ENCODE results near the gene NME7. TPM values are rescaled to one million over a fixed set of nuclear protein-coding genes. Genes with fewer than 3 reads are reported as not detected.

Gene NME7
- total RNA-seq, 1 experiment from 2014 or later, result 34.2 TPM

DNA sequence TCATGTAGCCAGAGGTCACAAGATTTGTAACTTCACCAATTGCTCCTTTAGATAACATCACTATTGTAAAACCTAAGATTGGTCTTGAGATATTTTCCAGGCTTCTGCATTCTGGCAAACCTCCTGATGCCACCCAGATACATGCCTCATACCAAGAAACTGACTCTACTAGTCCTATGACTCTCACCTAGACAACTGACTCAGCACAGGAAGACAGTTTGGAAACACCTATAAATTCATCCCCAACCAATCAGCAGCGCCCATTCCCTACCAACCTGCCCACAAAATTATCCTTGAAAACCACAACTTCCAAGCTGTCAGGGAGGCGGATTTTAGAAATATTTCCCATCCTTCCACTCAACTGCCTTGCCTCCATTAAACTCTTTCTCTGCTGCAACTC is 2.6 kb downstream of the NME7 start:
- Histone ChIP-seq H3K36me3 (ENCODE audit: insufficient read depth, low read length, poor library complexity, severe bottlenecking) (peaks cover 4% of the 10 kb centered on the region), H3K9me3 (ENCODE audit: low read depth, low read length, poor library complexity, severe bottlenecking) (no peaks in the 10 kb centered on the region), H3K27ac (ENCODE audit: low read depth, low read length, poor library complexity, severe bottlenecking) (no peak overlapping the region), H3K4me3 (ENCODE audit: low read depth, low read length, poor library complexity, severe bottlenecking) (no peak overlapping the region), H3K4me1 (ENCODE audit: insufficient read depth, low read length, poor library complexity, severe bottlenecking) (peaks cover 15% of the 10 kb centered on the region), H3K27me3 (replicated peaks; ENCODE audit: insufficient read depth, low read depth, low read length, poor library complexity) (no peaks in the 10 kb centered on the region)
- ChIA-PET CTCF (no interaction called here), POLR2A (ENCODE audit: low non-redundant PET) (no interaction called here)
- BruUV-seq (replicated peaks), result no TSS peak
- DNase-seq (ENCODE audit: low spot score), result no peak
- intact Hi-C loops (cut with micrococcal nuclease; ENCODE audit: unreplicated experiment), result no loop called here
- no peak for TF ChIP-seq EZH2 (IDR thresholded peaks at IDR 0.05; ENCODE audit: borderline replicate concordance, low read depth, low read length, poor library complexity, severe bottlenecking)
- TF ChIP-seq, protein P1, sequence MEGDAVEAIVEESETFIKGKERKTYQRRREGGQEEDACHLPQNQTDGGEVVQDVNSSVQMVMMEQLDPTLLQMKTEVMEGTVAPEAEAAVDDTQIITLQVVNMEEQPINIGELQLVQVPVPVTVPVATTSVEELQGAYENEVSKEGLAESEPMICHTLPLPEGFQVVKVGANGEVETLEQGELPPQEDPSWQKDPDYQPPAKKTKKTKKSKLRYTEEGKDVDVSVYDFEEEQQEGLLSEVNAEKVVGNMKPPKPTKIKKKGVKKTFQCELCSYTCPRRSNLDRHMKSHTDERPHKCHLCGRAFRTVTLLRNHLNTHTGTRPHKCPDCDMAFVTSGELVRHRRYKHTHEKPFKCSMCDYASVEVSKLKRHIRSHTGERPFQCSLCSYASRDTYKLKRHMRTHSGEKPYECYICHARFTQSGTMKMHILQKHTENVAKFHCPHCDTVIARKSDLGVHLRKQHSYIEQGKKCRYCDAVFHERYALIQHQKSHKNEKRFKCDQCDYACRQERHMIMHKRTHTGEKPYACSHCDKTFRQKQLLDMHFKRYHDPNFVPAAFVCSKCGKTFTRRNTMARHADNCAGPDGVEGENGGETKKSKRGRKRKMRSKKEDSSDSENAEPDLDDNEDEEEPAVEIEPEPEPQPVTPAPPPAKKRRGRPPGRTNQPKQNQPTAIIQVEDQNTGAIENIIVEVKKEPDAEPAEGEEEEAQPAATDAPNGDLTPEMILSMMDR (conservative IDR thresholded peaks at IDR 0.05; ENCODE audit: low read depth, low read length), result no peak

DNA sequence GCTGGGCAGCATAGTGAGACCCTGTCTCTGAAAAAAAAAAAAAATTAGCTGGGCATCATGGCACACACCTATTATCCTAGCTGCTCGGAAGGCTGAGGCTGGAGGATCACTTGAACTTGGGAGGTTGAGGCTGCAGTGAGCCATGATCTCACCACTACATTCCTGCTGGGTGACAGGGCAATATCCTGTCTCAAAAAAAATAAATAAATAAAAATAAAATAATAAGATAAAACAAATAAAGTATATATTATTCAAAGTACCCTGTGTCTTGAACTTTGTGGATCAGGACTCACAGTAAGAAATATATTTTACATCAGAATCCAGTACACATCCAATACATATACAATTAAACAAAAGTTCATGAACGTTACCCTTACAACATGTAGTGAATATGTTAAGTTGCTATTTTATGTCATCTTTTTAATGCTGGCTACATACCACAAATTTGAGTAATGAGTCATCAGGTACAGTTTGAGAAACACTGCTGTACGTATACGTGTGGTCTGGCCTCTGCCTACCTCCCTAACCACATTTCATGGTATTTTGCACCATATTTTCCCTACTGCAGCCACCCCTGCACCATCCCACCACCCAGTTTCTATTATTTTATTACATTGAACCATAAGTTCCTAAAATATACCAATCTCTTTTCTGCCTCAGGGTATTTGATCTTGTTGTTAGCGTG is 4.4 kb downstream of the NME7 start:
- H3K27ac ChIP-seq (ENCODE audit: low read depth, low read length, poor library complexity, severe bottlenecking), result no peak overlapping the region
- intact Hi-C loops (cut with micrococcal nuclease; ENCODE audit: unreplicated experiment), result no loop called here
- TF ChIP-seq, protein P1 (conservative IDR thresholded peaks at IDR 0.05; ENCODE audit: low read depth, low read length), result no peak
- TF ChIP-seq EZH2 (IDR thresholded peaks at IDR 0.05; ENCODE audit: borderline replicate concordance, low read depth, low read length, poor library complexity, severe bottlenecking), result no peak
- CTCF ChIA-PET, result no interaction called here
- H3K4me3 ChIP-seq (ENCODE audit: low read depth, low read length, poor library complexity, severe bottlenecking), result no peak overlapping the region
- peaks cover 7% of the 10 kb centered on the region for H3K4me1 ChIP-seq (ENCODE audit: insufficient read depth, low read length, poor library complexity, severe bottlenecking)
- no peaks in the 10 kb centered on the region for H3K36me3 ChIP-seq (ENCODE audit: insufficient read depth, low read length, poor library complexity, severe bottlenecking)
- H3K9me3 ChIP-seq (ENCODE audit: low read depth, low read length, poor library complexity, severe bottlenecking), result no peaks in the 10 kb centered on the region
- H3K27me3 ChIP-seq (replicated peaks; ENCODE audit: insufficient read depth, low read depth, low read length, poor library complexity), result no peaks in the 10 kb centered on the region
- no peak for DNase-seq (ENCODE audit: low spot score)
- no TSS peak for BruUV-seq (replicated peaks)
- POLR2A ChIA-PET (ENCODE audit: low non-redundant PET), result no interaction called here

DNA sequence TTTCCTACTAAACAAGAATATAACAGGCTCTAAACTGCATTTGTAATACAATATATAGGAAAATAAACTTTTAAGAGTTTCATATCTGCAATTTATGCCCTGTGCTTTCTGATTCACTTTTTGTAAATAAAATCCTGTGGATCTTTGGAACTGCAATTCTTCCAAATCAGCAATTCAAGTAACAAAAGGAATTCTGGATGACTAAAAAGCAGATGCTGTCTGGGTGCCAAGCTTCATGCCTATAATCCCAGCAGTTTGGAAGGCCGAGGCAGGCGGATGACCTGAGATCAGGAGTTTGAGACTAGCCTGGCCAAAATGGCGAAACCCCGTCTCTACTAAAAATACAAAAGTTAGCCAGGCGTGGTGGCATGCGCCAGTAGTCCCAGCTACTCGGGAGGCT is 6.3 kb downstream of the NME7 start:
- no peak for DNase-seq (ENCODE audit: low spot score)
- no peak for TF ChIP-seq EZH2 (IDR thresholded peaks at IDR 0.05; ENCODE audit: borderline replicate concordance, low read depth, low read length, poor library complexity, severe bottlenecking)
- TF ChIP-seq, protein P1 (conservative IDR thresholded peaks at IDR 0.05; ENCODE audit: low read depth, low read length), result no peak
- H3K9me3 ChIP-seq (ENCODE audit: low read depth, low read length, poor library complexity, severe bottlenecking), result no peaks in the 10 kb centered on the region
- H3K4me3 ChIP-seq (ENCODE audit: low read depth, low read length, poor library complexity, severe bottlenecking), result no peak overlapping the region
- intact Hi-C loops (cut with micrococcal nuclease; ENCODE audit: unreplicated experiment), result no loop called here
- POLR2A ChIA-PET (ENCODE audit: low non-redundant PET), result no interaction called here
- BruUV-seq (replicated peaks), result no TSS peak
- H3K36me3 ChIP-seq (ENCODE audit: insufficient read depth, low read length, poor library complexity, severe bottlenecking), result no peaks in the 10 kb centered on the region
- H3K27ac ChIP-seq (ENCODE audit: low read depth, low read length, poor library complexity, severe bottlenecking), result no peak overlapping the region
- no peaks in the 10 kb centered on the region for H3K27me3 ChIP-seq (replicated peaks; ENCODE audit: insufficient read depth, low read depth, low read length, poor library complexity)
- no peaks in the 10 kb centered on the region for H3K4me1 ChIP-seq (ENCODE audit: insufficient read depth, low read length, poor library complexity, severe bottlenecking)
- CTCF ChIA-PET, result no interaction called here

Data from A673 (cell line).